Trophoblast cell (in vitro differentiated cells and primary cell): ENCODE data around the gene ELOVL2.
A peak's percentile ranks its signal among the peaks of the same experiment; 100 is the strongest.

Source experiments
- DNase-seq, 2 donors: peaks; one replicate each; pipeline ENCODE4 v3.0.0-alpha.2; 2016
- H2AFZ ChIP-seq: 2 replicates; pipeline ENCODE4 v1.6.1; 2013; ENCODE audit warnings: low read length, moderate library complexity, mild to moderate bottlenecking; ENCODE audit not compliant: insufficient read depth, poor library complexity
- H2AK5ac ChIP-seq: 2 replicates; pipeline ENCODE4 v1.6.1; 2013; ENCODE audit warnings: mild to moderate bottlenecking, low read length
- H2BK120ac ChIP-seq: 2 replicates; pipeline ENCODE4 v1.6.1; 2013; ENCODE audit warnings: low read length, mild to moderate bottlenecking, moderate library complexity; ENCODE audit not compliant: insufficient read depth, poor library complexity
- H2BK12ac ChIP-seq: 2 replicates; pipeline ENCODE4 v1.6.1; 2013; ENCODE audit warnings: mild to moderate bottlenecking, low read length, moderate library complexity
- H2BK5ac ChIP-seq: 2 replicates; pipeline ENCODE4 v1.6.1; 2013; ENCODE audit warnings: low read length, low read depth, moderate library complexity, mild to moderate bottlenecking; ENCODE audit not compliant: poor library complexity
- H3K14ac ChIP-seq: 2 replicates; pipeline ENCODE4 v1.6.1; 2013; ENCODE audit warnings: mild to moderate bottlenecking, low read length
- H3K18ac ChIP-seq: 2 replicates; pipeline ENCODE4 v1.6.1; 2013; ENCODE audit warnings: mild to moderate bottlenecking, low read length
- H3K23ac ChIP-seq: 2 replicates; pipeline ENCODE4 v1.6.1; 2013; ENCODE audit warnings: low read length
- H3K27ac ChIP-seq: 2 replicates; pipeline ENCODE4 v1.5.1; 2013; ENCODE audit warnings: low read depth, mild to moderate bottlenecking, inconsistent platforms, low read length, moderate library complexity
- H3K27me3 ChIP-seq: 2 replicates; pipeline ENCODE4 v1.6.1; 2013; ENCODE audit warnings: inconsistent platforms, mild to moderate bottlenecking, low read length, moderate library complexity; ENCODE audit not compliant: insufficient read depth
- H3K36me3 ChIP-seq, 2 experiments: 1 replicate in 1 of 2; 2 replicates in 1 of 2; pipeline ENCODE4 v1.6.1; 2013; ENCODE audit warnings: low read length in 2 of 2, mild to moderate bottlenecking in 2 of 2, moderate library complexity in 1 of 2; ENCODE audit not compliant: insufficient read depth in 2 of 2, control insufficient read depth in 1 of 2
- H3K4ac ChIP-seq: 2 replicates; pipeline ENCODE4 v1.6.1; 2013; ENCODE audit warnings: low read depth, mild to moderate bottlenecking, low read length, moderate library complexity
- H3K4me1 ChIP-seq, 2 experiments: 1 replicate in 1 of 2; 2 replicates in 1 of 2; pipeline ENCODE4 v1.6.1; 2013; ENCODE audit warnings: low read length in 2 of 2, mild to moderate bottlenecking in 2 of 2, moderate library complexity in 1 of 2; ENCODE audit not compliant: insufficient read depth in 2 of 2, control insufficient read depth in 1 of 2
- H3K4me2 ChIP-seq: 2 replicates; pipeline ENCODE4 v1.6.1; 2013; ENCODE audit warnings: inconsistent platforms, mild to moderate bottlenecking, low read length, moderate library complexity
- H3K4me3 ChIP-seq: 2 replicates; pipeline ENCODE4 v1.5.1; 2013; ENCODE audit warnings: mild to moderate bottlenecking, low read depth, low read length, inconsistent platforms
- H3K79me1 ChIP-seq: one replicate; pipeline ENCODE4 v1.6.1; 2013; ENCODE audit warnings: low read length
- H3K79me2 ChIP-seq: 2 replicates; pipeline ENCODE4 v1.6.1; 2013; ENCODE audit warnings: low read length, mild to moderate bottlenecking; ENCODE audit not compliant: control insufficient read depth, insufficient read depth, poor library complexity
- H3K9ac ChIP-seq: 2 replicates; pipeline ENCODE4 v1.6.1; 2013; ENCODE audit warnings: mild to moderate bottlenecking, low read length
- H3K9me3 ChIP-seq: 2 replicates; pipeline ENCODE4 v1.6.1; 2013; ENCODE audit warnings: low read depth, mild to moderate bottlenecking, control low read depth, inconsistent platforms, low read length; ENCODE audit not compliant: insufficient read depth
- H4K12ac ChIP-seq: 2 replicates; pipeline ENCODE4 v1.6.1; 2013; ENCODE audit warnings: low read depth, mild to moderate bottlenecking, low read length, moderate library complexity
- H4K8ac ChIP-seq: 2 replicates; pipeline ENCODE4 v1.6.1; 2013; ENCODE audit warnings: low read depth, mild to moderate bottlenecking, low read length, moderate library complexity
- H4K91ac ChIP-seq: one replicate; pipeline ENCODE4 v1.6.1; 2013; ENCODE audit warnings: low read depth, mild to moderate bottlenecking, low read length, moderate library complexity
- WGBS: extraction: QIAGEN DNeasy Blood & Tissue Kit; methylation state at CpG from one replicate; pipeline ENCODE4 v1.1.7; 2013; ENCODE audit warnings: missing lambda C conversion rate; ENCODE audit not compliant: insufficient read length, insufficient coverage; ENCODE audit errors: extremely low coverage; 5-methylcytosine and 5-hydroxymethylcytosine counted together

Gene ELOVL2

GRCh38 chr6:11042750-11043377 is 1.2 kb downstream of the ELOVL2 start:
- H2BK120ac ChIP-seq = no peak overlapping the region
- no peak overlapping the region for H2BK12ac ChIP-seq
- no peak overlapping the region for H3K18ac ChIP-seq
- H3K4me3 ChIP-seq = no peak overlapping the region
- no peaks in the 10 kb centered on the region for H3K36me3 ChIP-seq
- H4K12ac ChIP-seq = no peak overlapping the region
- H3K9me3 ChIP-seq = peaks cover 2% of the 10 kb centered on the region
- H2AFZ ChIP-seq = no peak overlapping the region
- H4K91ac ChIP-seq = no peak overlapping the region
- H2AK5ac ChIP-seq = no peak overlapping the region
- no peak overlapping the region for H3K14ac ChIP-seq
- peaks cover 7 to 8% of the 10 kb centered on the region in 2 experiments for H3K4me1 ChIP-seq
- no peak overlapping the region for H4K8ac ChIP-seq
- H3K27me3 ChIP-seq = peaks cover 24% of the 10 kb centered on the region
- no CpG with 5 or more reads among the region's 10 CpGs for WGBS
- peak in 1 of 2 donors; percentile 31 for DNase-seq
- H2BK5ac ChIP-seq = no peak overlapping the region
- H3K79me1 ChIP-seq = no peaks in the 10 kb centered on the region
- H3K23ac ChIP-seq = no peak overlapping the region
- peak overlapping the region; percentile 99 for H3K4me2 ChIP-seq
- H3K79me2 ChIP-seq = no peaks in the 10 kb centered on the region
- H3K4ac ChIP-seq = no peak overlapping the region
- no peak overlapping the region for H3K27ac ChIP-seq
- no peak overlapping the region for H3K9ac ChIP-seq

DNA sequence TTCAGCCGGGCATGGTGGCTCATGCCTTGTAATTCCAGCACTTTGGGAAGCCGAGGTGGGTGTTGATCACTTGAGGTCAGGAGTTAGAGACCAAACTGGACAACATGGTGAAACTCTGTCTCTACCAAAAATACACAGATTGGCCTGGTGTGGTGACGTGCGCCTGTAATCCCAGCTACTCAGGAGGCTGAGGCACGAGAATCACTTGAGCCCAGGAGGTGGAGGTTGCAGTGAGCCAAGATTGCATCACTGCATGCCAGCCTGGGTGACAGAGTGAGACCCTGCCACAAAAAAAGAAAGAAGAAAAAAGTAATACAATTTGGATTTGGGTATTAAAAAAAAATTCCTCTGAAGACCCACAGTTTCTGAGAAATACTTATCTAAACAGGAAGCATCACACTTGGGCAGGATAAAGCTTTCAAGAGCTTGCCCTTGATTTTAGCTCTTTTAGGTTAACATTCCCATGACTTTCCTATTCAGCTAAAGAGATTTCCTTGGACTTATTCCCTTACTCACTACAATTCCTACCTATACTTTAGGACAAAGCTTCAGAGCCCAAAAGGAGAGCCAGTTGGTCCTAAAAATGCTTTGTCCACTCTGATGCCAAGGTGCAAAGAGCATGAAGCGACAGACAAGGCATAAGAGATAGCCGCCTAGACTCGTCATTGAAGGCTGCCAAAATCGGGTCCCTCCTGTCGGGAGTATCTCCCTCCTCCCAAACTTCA is 1.9 kb downstream of the ELOVL2 start:
- H3K4me2 ChIP-seq = no peak overlapping the region
- WGBS = no CpG with 5 or more reads among the region's 10 CpGs
- no peak overlapping the region for H2BK120ac ChIP-seq
- no peak overlapping the region for H3K14ac ChIP-seq
- H3K79me2 ChIP-seq = no peaks in the 10 kb centered on the region
- H3K27me3 ChIP-seq = peaks cover 24% of the 10 kb centered on the region
- no peak overlapping the region for H2AFZ ChIP-seq
- no peak overlapping the region for H3K9ac ChIP-seq
- no peak overlapping the region for H2BK5ac ChIP-seq
- H3K36me3 ChIP-seq = no peaks in the 10 kb centered on the region
- no peak overlapping the region for H3K4me3 ChIP-seq
- no peaks in the 10 kb centered on the region for H3K79me1 ChIP-seq
- no peak overlapping the region for H4K91ac ChIP-seq
- H3K9me3 ChIP-seq = peaks cover 2% of the 10 kb centered on the region
- H2AK5ac ChIP-seq = no peak overlapping the region
- H3K4ac ChIP-seq = no peak overlapping the region
- no peak overlapping the region for H3K23ac ChIP-seq
- peak in 1 of 2 donors; percentile 18 for DNase-seq
- H4K8ac ChIP-seq = no peak overlapping the region
- H2BK12ac ChIP-seq = no peak overlapping the region
- H3K18ac ChIP-seq = no peak overlapping the region
- H3K27ac ChIP-seq = no peak overlapping the region
- H4K12ac ChIP-seq = no peak overlapping the region
- peaks cover 7 to 8% of the 10 kb centered on the region in 2 experiments for H3K4me1 ChIP-seq

GRCh38 chr6:11040134-11040533 is 4.0 kb downstream of the ELOVL2 start:
- Histone ChIP-seq H3K9ac (no peak overlapping the region), H3K4ac (no peak overlapping the region), H4K91ac (no peak overlapping the region), H2BK5ac (no peak overlapping the region), H2BK120ac (no peak overlapping the region), H3K79me1 (no peaks in the 10 kb centered on the region), H2BK12ac (no peak overlapping the region), H4K8ac (no peak overlapping the region), H3K36me3 (no peaks in the 10 kb centered on the region), H3K79me2 (no peaks in the 10 kb centered on the region), H3K27ac (no peak overlapping the region), H3K4me2 (no peak overlapping the region), H2AFZ (no peak overlapping the region), H3K27me3 (peaks cover 24% of the 10 kb centered on the region), H3K4me3 (no peak overlapping the region), H3K14ac (no peak overlapping the region), H3K9me3 (peaks cover 2% of the 10 kb centered on the region), H2AK5ac (no peak overlapping the region), H4K12ac (no peak overlapping the region), H3K23ac (no peak overlapping the region), H3K4me1 (peaks cover 7 to 8% of the 10 kb centered on the region in 2 experiments), H3K18ac (no peak overlapping the region)
- no CpG with 5 or more reads among the region's 3 CpGs for WGBS
- DNase-seq = no peak

DNA sequence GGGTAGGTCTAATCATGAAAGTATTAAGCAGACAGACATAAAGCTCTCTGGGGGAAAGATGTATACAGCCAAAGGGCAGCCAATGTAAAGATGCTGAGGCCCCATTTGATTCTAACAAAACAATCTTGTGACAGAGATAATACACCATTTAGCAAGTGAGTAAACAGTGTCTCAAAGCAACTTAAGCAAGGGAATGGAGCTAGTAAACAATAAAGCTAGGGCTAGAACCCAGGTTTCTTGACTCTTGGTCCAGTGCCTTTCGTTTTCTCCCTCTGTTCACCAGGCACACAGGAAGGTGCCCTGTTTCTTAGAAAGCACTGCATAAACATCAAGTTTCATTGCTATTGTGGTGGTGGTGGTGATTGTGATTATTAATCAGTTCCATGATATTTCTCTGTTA is 5.1 kb downstream of the ELOVL2 start:
- H2BK5ac ChIP-seq = no peak overlapping the region
- H3K4me1 ChIP-seq = peaks cover 2% of the 10 kb centered on the region in 2 experiments
- no peak overlapping the region for H2AK5ac ChIP-seq
- H3K36me3 ChIP-seq = no peaks in the 10 kb centered on the region
- no peak overlapping the region for H3K9ac ChIP-seq
- no peak overlapping the region for H3K4me2 ChIP-seq
- no peak overlapping the region for H3K4ac ChIP-seq
- no peak overlapping the region for H3K4me3 ChIP-seq
- DNase-seq = no peak
- H2BK12ac ChIP-seq = no peak overlapping the region
- H3K27ac ChIP-seq = no peak overlapping the region
- no CpG with 5 or more reads among the region's 1 CpG for WGBS
- H4K91ac ChIP-seq = no peak overlapping the region
- H3K23ac ChIP-seq = no peak overlapping the region
- no peak overlapping the region for H2AFZ ChIP-seq
- H3K9me3 ChIP-seq = no peaks in the 10 kb centered on the region
- H3K14ac ChIP-seq = no peak overlapping the region
- no peak overlapping the region for H4K12ac ChIP-seq
- no peak overlapping the region for H3K18ac ChIP-seq
- no peak overlapping the region for H2BK120ac ChIP-seq
- H4K8ac ChIP-seq = no peak overlapping the region
- H3K79me2 ChIP-seq = no peaks in the 10 kb centered on the region
- H3K27me3 ChIP-seq = peaks cover 17% of the 10 kb centered on the region
- no peaks in the 10 kb centered on the region for H3K79me1 ChIP-seq
